ENCODE measurements around the gene ROM1.

- TF ChIP-seq CTCF (conservative IDR thresholded peaks at IDR 0.05; ENCODE audit: low read depth in 2 of 2) (no peak), STAT1 (IDR thresholded peaks at IDR 0.05; ENCODE audit: unreplicated experiment) (no peak), EZH2 (IDR thresholded peaks at IDR 0.05; ENCODE audit: low read depth, unreplicated experiment) (no peak), POLR2AphosphoS5 (IDR thresholded peaks at IDR 0.05; ENCODE audit: low read depth) (no peak), CREB1 (CRISPR knock-in tag; IDR thresholded peaks at IDR 0.05; ENCODE audit: low read depth) (no peak), JUNB (IDR thresholded peaks at IDR 0.05; ENCODE audit: unreplicated experiment) (no peak)
- TF ChIP-seq, protein P1, sequence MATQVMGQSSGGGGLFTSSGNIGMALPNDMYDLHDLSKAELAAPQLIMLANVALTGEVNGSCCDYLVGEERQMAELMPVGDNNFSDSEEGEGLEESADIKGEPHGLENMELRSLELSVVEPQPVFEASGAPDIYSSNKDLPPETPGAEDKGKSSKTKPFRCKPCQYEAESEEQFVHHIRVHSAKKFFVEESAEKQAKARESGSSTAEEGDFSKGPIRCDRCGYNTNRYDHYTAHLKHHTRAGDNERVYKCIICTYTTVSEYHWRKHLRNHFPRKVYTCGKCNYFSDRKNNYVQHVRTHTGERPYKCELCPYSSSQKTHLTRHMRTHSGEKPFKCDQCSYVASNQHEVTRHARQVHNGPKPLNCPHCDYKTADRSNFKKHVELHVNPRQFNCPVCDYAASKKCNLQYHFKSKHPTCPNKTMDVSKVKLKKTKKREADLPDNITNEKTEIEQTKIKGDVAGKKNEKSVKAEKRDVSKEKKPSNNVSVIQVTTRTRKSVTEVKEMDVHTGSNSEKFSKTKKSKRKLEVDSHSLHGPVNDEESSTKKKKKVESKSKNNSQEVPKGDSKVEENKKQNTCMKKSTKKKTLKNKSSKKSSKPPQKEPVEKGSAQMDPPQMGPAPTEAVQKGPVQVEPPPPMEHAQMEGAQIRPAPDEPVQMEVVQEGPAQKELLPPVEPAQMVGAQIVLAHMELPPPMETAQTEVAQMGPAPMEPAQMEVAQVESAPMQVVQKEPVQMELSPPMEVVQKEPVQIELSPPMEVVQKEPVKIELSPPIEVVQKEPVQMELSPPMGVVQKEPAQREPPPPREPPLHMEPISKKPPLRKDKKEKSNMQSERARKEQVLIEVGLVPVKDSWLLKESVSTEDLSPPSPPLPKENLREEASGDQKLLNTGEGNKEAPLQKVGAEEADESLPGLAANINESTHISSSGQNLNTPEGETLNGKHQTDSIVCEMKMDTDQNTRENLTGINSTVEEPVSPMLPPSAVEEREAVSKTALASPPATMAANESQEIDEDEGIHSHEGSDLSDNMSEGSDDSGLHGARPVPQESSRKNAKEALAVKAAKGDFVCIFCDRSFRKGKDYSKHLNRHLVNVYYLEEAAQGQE (IDR thresholded peaks at IDR 0.05; ENCODE audit: unreplicated experiment), result no peak
These were observed 20.8 kb upstream of the ROM1 start for GRCh38 chr11:62592146-62592815.

Measured in GM23338 (cell line).